ENCODE measurements around the gene CAMKK1.

GRCh38 chr17:3815925-3816324 is 76.9 kb downstream of the CAMKK1 start:
- TF ChIP-seq ZNF274 (IDR thresholded peaks at IDR 0.05; ENCODE audit: low read depth, low read length) (no peak), YY1 (IDR thresholded peaks at IDR 0.05; ENCODE audit: insufficient read depth, insufficient read length) (no peak)

Measured in NT2/D1 (cell line).